ENCODE data around the gene ZCCHC2.

ZCCHC2 gene

GRCh38 chr18:62522504-62523254 lies at the start of gene ZCCHC2:
Gene ZCCHC2 (plus strand): TSS chr18:62523025. CDS start chr18:62523425, 400 bp downstream.
- peak; percentile 98 for DNase-seq (ENCODE audit: low read depth)

DNA sequence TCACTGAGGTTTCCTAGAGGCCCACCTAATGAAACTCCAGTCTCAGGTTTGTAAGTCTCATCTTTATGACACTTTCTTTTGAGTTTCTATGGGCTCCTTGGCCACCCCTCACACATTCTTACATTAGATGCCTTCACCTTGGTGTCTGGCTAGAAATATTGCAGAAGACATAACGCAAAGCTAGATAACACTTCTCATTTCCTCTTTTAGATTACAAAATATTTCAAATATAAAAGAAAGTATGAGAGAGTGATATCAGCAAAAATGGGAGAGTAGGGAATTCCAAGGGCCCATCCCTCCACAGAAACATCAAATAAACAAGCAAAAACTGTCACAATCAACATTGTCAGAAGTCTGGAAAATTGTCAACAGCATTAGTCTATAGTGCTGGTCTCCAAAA lies 43.3 kb upstream of the ZCCHC2 start:
- no peak for DNase-seq (ENCODE audit: low read depth)

DNA sequence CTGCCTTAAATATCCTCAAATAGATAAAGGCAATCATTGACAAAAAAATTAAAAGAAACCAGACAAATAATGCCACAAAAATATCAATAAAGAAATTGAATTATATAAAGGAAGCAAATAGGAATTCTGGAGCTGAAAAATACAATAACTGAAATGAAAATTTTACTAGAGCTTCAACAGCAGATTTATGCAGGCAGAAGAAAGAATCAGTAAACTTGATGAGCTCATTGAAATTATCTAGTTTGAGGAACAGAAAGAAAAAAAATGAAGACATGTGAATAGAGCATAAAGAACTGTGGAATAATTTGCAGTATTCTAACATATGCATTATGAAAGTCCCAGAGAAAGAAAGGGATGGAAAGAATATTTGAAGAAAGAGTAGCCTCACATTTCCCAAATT lies 41.9 kb upstream of the ZCCHC2 start:
- no peak for DNase-seq (ENCODE audit: low read depth)

DNA sequence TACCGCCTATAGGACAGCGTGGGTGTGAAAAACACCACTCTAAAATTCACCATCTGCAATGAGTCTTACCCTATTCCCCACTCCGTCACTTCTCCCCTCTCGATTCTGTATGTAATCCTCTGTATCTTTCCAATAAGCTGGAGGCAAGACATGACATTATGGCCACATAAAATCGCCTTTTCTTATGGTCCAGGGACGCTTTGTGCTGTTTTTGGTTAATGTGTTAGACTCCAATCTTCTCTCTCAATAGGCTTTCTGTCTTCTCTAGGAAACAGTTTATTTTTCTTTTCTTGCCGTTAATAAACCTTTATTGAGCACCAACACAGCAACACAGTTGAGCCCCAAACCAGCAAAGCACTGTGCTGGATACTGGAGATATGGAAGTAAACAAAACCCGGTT lies 37.9 kb upstream of the ZCCHC2 start:
- no peak for DNase-seq (ENCODE audit: low read depth)

DNA sequence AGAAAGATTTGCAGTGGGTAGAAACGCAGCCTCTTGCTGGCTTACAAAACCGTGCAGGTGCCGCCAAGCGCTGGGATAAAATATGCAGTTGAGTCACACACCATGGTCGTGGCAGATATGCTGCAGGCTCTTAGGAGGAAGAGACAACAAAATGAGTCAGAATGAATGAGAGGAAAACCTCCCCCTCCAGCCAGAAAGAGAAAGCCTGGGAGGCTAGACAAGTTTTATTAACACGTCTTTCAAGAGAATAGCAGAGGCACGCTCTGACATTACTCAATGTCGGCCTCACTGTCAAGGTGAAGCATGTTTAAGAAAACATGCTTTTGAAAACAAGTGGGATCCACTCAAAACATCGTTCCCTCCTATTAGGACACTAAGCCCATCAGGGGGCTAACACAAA lies 37.1 kb upstream of the ZCCHC2 start:
- DNase-seq (ENCODE audit: low read depth): no peak

GRCh38 chr18:62486290-62486964 lies 36.4 kb upstream of the ZCCHC2 start:
- peak; percentile 14 for DNase-seq (ENCODE audit: low read depth)

DNA sequence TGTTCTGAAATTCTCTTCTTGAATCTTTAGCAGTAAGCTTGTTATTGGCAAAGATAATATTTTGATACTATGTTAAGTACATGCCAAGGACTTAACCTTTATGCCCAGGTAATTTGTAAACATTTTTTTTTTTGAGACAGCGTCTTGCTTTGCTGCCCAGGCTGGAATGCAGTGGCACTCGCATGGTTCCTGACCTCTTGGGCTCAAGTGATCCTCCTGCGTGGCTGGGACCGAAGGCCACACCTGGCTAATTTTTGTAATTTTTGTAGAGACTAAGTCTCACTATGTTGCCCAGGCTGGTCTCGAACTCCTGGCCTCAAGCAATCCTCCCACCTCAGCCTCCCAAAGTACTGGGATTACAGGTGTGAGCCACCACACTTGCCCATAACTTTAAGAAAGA lies 35.7 kb upstream of the ZCCHC2 start:
- no peak for DNase-seq (ENCODE audit: low read depth)

GRCh38 chr18:62490967-62491695 lies 31.7 kb upstream of the ZCCHC2 start:
- no peak for DNase-seq (ENCODE audit: low read depth)

DNA sequence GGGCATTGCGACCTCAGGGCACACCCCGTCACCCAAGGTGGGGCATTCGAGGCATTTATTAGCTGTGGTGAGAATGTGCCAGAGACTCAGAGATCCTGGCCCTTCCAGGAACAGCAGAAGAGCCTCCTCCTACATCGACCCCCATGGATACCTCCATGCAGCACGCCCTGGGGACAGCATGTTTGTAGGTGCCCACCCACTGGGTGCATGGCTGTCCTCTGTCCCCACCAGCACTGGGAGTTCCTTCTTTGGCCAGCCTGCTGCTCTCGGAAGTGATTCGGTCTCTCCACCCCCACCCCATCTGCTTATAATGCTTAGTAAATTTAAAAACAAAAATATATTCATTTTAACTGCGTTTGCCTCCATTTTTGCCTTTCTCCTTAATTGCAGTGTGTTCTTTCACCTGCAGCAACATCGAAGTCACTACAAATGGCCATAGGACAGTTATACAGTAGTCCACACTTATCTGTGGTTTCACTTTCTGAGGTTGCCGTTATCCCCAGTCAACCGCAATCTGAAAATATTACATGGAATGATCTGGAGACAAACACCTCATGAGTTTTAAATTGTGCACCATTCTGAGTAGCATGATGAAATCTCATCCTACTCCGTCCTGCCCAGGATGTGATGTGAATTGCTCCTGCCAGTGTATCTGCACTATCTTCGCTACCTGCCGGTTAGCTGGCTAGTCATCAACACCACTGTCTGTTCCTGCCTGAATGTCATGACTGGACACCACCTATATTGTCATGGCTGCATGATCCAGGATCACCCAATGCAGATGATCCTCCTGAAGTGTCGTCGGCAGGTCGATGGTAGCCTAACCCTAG lies 29.6 kb upstream of the ZCCHC2 start:
- DNase-seq (ENCODE audit: low read depth): no peak

GRCh38 chr18:62494764-62495163 lies 28.1 kb upstream of the ZCCHC2 start:
- no peak for DNase-seq (ENCODE audit: low read depth)

GRCh38 chr18:62496262-62496661 lies 26.6 kb upstream of the ZCCHC2 start:
- no peak for DNase-seq (ENCODE audit: low read depth)

- no peak for DNase-seq (ENCODE audit: low read depth)
Observed at GRCh38 chr18:62497190-62497772, 25.5 kb upstream of the ZCCHC2 start.

DNA sequence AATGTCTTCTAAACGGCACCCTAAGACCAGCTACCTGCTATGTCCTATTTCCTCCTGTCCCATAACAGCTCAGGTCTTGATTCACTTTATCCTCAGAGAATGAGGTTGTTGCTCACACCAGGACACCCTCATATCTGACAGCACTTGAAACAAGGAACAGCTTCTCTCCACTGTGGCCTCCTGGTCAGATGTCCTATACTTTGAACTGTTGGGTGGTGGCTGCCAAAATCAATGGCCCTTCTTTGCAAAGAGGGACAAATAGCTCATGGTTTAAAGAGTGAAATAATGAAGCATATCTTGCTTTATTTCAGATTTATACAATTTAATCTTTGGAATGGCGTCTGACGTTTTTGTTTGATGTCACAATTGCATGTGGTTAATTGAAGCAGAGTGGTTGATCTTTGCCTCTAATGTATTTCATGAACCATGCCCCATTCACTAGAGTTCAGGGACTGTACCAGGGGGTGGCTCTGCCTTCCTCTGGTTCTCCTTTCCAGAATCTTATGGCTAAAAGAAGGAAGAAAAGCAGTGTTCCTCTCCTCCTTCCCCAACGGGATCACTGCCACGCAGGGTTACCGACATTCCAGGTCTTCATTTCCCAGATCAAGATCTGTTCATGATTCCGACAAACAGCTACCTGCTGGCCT lies 24.1 kb upstream of the ZCCHC2 start:
- no peak for DNase-seq (ENCODE audit: low read depth)

DNA sequence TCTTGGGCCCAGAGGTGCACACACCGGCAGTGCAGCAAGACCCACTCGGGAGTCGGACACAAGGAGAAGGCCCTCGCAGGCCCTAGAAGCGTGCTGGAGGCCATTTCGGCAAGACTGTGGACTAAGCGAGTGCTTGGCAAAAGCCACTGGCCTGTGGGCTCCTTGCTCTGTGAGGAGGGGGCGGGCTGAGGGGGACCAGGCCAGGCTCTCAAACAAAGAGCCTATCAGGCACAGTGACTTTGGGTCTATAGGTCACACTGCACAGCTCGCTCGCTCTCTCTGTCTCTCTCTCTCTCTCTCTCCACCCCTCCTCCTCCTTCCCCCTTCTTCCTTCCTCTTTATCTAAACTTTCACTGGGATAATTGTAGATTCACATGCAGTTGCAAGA lies 23.6 kb upstream of the ZCCHC2 start:
- DNase-seq (ENCODE audit: low read depth): no peak

DNA sequence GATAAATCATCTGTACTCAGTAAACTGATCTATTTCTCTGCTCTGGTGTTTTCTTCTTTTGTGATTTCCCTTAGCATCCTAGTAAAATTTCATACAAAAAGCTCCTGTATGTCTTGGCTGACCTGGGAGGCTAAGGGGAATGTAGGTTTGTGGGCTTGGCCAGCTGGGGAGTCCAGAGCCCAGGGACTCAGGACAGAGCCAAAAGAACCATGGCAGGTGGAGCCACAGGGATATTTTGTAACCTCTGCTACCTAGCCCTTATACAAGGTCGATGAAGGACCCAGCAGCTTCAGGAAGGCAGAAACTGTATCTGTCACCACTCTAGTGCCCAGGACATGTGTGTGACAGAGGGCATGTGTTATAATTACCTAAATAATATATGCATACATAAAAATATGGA lies 22.7 kb upstream of the ZCCHC2 start:
- no peak for DNase-seq (ENCODE audit: low read depth)

GRCh38 chr18:62500966-62501591 lies 21.7 kb upstream of the ZCCHC2 start:
- DNase-seq (ENCODE audit: low read depth): no peak

DNA sequence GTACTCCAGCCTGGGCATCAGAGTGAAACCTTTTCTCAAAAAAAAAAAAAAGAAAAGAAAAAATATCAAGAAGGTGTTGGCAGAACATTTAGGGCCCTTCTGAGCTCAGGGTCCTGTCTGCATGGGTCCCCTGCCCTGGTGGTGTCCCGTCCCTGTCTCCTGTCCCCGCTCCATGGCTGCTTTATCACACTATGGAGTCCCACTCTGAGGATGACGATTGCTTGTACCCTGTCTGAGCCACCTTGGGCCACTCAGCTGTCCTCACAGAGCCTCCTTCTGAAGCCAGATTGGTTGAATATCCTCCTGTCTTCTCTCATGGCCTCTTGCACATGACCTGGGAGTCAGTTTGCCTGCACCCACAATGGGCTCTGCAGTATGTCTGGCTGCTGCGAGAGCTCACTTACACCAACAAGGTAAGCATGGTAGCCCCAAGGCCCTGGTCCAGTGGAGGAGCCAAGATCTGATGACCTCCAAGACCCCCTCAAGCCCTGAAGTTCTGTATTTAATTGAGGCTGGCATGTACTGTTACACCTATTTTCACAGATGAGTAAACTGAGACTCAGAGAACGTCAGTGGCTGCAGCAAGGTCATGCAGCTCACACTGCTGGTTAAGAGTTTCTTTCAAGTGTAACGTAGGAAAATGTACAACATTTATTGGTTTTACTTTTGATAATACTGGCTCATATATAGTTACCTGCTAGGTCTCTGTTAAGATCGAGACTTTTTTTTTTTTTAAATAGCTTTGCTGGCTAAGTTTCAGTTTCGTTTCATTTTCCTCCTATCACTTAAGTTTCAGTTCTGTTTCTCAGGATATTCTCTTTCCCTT lies 16.9 kb upstream of the ZCCHC2 start:
- DNase-seq (ENCODE audit: low read depth): no peak

DNA sequence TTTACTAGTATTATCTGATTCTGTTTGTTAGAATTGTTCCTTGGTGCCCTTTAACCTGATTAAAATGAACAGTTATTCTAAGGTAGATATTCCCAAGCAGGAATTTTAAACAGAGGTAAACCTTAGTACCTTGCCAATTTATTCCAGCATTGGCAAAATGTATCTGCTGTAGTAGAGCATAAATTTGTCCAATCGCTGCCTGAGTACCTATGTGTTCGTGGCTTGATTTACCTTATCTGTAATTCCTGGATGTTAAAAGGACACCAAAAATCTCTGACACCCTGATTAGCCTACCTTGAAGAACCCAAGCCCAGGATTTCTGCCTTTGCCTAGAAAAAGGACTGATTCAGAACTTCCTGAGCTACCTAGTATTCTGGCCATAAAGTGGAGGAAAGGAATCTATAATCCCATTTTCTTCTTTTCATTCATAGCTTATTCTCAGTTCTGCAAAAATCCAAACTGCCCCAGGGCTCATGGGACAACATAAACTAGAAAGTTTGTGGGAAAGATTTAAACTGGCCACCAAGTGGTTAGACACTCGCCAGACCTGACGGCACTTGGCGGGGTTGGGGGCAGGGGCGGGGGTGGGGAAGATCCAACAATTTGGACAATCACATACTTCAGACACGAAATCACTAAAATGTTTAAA lies 16.2 kb upstream of the ZCCHC2 start:
- no peak for DNase-seq (ENCODE audit: low read depth)

- no peak for DNase-seq (ENCODE audit: low read depth)
Observed at GRCh38 chr18:62509779-62510178, 13.0 kb upstream of the ZCCHC2 start.

Data from activated T-cell treated with anti-CD3 and anti-CD28 coated beads for 24 hours (primary cell).